Ammon's horn (tissue), 1 donor: ENCODE measurements around the gene STEAP1.
"Not testable (repeated sequence)": the region's sequence is repeated elsewhere in the genome, so short reads cannot be mapped to it uniquely, and the experiment has no call there.

ENCODE experiments used
- DNase-seq: peaks from one replicate; pipeline ENCODE4 v3.0.0-alpha.2; 2016; ENCODE audit warnings: low spot score

Gene STEAP1

GRCh38 chr7:90153943-90154771 lies at the start of gene STEAP1:
Gene STEAP1 (plus strand): TSS chr7:90154469. CDS start chr7:90159789, 5,320 bp downstream.
- peak; percentile 89 for DNase-seq

GRCh38 chr7:90114972-90115371 lies 39.3 kb upstream of the STEAP1 start:
- not testable (repeated sequence) for DNase-seq

- DNase-seq: peak; percentile 14
Measured at GRCh38 chr7:90118551-90119177, 35.6 kb upstream of the STEAP1 start.

GRCh38 chr7:90119178-90119971 lies 34.9 kb upstream of the STEAP1 start:
- peak; percentile 79 for DNase-seq

GRCh38 chr7:90120205-90120604 lies 34.1 kb upstream of the STEAP1 start:
- not testable (repeated sequence) for DNase-seq

- DNase-seq: not testable (repeated sequence)
Measured at GRCh38 chr7:90131746-90132145, 22.5 kb upstream of the STEAP1 start.

GRCh38 chr7:90147079-90147960 lies 6.9 kb upstream of the STEAP1 start:
- DNase-seq: not testable (repeated sequence)

GRCh38 chr7:90149428-90149827 lies 4.8 kb upstream of the STEAP1 start:
- DNase-seq: not testable (repeated sequence)

GRCh38 chr7:90151884-90152283 lies 2.4 kb upstream of the STEAP1 start:
- DNase-seq: not testable (repeated sequence)

- peak; percentile 31 for DNase-seq
Measured at GRCh38 chr7:90152642-90153253, 1.5 kb upstream of the STEAP1 start.

- no peak for DNase-seq
Measured at GRCh38 chr7:90155206-90155605, 937 bp downstream of the STEAP1 start.

- not testable (repeated sequence) for DNase-seq
Measured at GRCh38 chr7:90157331-90157730, 3.1 kb downstream of the STEAP1 start.

- not testable (repeated sequence) for DNase-seq
Measured at GRCh38 chr7:90157761-90158350, 3.6 kb downstream of the STEAP1 start.

GRCh38 chr7:90163534-90163933 lies 9.3 kb downstream of the STEAP1 start:
- no peak for DNase-seq

- no peak for DNase-seq
Measured at GRCh38 chr7:90165724-90166123, 11.5 kb downstream of the STEAP1 start.

GRCh38 chr7:90166153-90166552 lies 11.9 kb downstream of the STEAP1 start:
- DNase-seq: no peak

GRCh38 chr7:90167361-90167760 lies 13.1 kb downstream of the STEAP1 start:
- DNase-seq: no peak

GRCh38 chr7:90169891-90170290 lies 15.6 kb downstream of the STEAP1 start:
- no peak for DNase-seq

- DNase-seq: no peak
Measured at GRCh38 chr7:90172121-90172520, 17.9 kb downstream of the STEAP1 start.

- DNase-seq: no peak
Measured at GRCh38 chr7:90172624-90173023, 18.4 kb downstream of the STEAP1 start.
